Suprapubic skin (tissue), 4 donors: ENCODE results near the gene ARMH1. TPM values are rescaled to one million over a fixed set of nuclear protein-coding genes. Genes with fewer than 3 reads are reported as not detected.

Experiments
- DNase-seq, 2 donors: peaks; one replicate each; pipeline ENCODE4 v3.0.0-alpha.2; 2019; ENCODE audit warnings: low spot score in 2 of 2
- H3K27ac ChIP-seq: fragments of 200-600 bp; sonication (generic); one replicate; pipeline ENCODE4 v1.5.1; 2019
- H3K27me3 ChIP-seq: fragments of 200-600 bp; sonication (generic); one replicate; pipeline ENCODE4 v1.5.1; 2019
- H3K36me3 ChIP-seq: fragments of 200-600 bp; sonication (generic); one replicate; pipeline ENCODE4 v1.5.1; 2019
- H3K4me1 ChIP-seq: fragments of 200-600 bp; sonication (generic); one replicate; pipeline ENCODE4 v1.5.1; 2019
- H3K4me3 ChIP-seq: fragments of 200-600 bp; sonication (generic); one replicate; pipeline ENCODE4 v1.5.1; 2019; ENCODE audit warnings: mild to moderate bottlenecking
- H3K9me3 ChIP-seq: fragments of 200-600 bp; sonication (generic); one replicate; pipeline ENCODE4 v1.5.1; 2019
- EP300 ChIP-seq: sonication (generic); formaldehyde crosslinking; IDR thresholded peaks from one replicate; pipeline ENCODE4 v1.6.1; 2017; ENCODE audit warnings: antibody characterized with exemption
- POLR2A ChIP-seq, 2 donors: fragments of 450-650 bp; IDR thresholded peaks; one replicate each; pipeline ENCODE4 v1.6.1; 2017; ENCODE audit warnings: antibody characterized with exemption in 2 of 2, mild to moderate bottlenecking in 2 of 2, moderate library complexity in 2 of 2
- POLR2AphosphoS5 ChIP-seq, 3 donors: sonication (generic); formaldehyde crosslinking; IDR thresholded peaks; one replicate each; pipeline ENCODE4 v1.6.1; 2017; ENCODE audit warnings: antibody characterized with exemption in 3 of 3
- WGBS: methylation state at CpG from one replicate; pipeline ENCODE4 v1.1.5; 2018; 5-methylcytosine and 5-hydroxymethylcytosine counted together
- total RNA-seq, 4 donors: library from RNA; depleted of rRNA; stranded (reverse); fragments of >200 nt; gene quantifications; one replicate each; pipeline ENCODE4 v1.1.0, GENCODE V29; 2016
- TF ChIP-seq, protein P1 (sequence below), 2 donors: fragments of 200-600 bp in 1 of 2; fragments of 450-650 bp in 1 of 2; sonication (generic) in 1 of 2; IDR thresholded peaks; one replicate each; pipeline ENCODE4 v1.5.1; 2016 to 2019; ENCODE audit warnings: antibody characterized with exemption in 2 of 2, mild to moderate bottlenecking in 1 of 2, moderate library complexity in 1 of 2

The ARMH1 gene
- total RNA-seq, 4 donors from 2014 or later, result 0.80 to 5.0 (median 1.4) TPM

DNA sequence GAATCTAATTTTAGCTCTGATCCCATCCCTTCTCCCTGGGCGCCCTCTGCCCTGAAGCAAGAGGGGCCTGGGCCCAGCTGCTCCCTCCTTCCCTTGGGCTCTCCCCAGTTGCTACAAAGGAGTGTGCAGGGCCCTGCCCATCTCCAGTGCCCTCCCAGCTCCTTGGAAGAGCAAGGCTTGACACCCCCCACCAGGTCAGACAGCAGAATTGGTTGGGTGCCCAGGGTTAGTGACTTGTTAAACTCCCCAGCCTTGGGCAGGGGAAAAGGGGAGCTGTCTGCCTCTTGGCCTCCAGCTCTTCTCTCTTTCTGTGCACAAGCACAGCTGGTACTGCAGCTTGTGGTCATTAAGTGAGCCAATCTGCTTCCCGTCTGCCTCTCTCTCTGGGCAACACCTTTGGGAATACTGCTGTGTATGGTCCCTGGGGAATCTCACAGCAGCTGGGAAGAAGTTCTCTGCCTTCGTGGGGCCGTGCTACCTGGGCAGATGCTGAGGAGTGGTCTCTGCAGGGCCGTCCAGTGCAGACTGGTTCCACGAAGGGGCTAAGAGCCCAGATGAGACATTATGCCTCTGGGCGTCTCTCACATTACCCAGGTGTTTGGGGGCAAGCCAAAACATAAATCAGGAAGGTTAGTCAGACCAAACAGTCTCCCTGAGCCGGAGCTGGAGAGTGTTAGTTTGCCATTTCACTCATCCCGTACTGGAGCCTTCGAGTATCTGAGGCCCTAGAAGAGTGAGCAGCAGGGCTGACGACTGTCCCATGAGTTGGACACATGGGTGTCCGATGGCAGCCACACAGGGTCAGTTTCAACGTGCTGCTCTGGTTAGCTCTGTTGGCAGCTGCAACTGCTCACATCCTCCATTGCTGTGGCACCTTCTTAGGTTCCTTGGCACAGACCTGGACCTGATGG lies 37.6 kb upstream of the ARMH1 start:
- TF ChIP-seq EP300 (no peak), POLR2AphosphoS5 (IDR thresholded peaks at IDR 0.05) (no peak), POLR2A (IDR thresholded peaks at IDR 0.05) (no peak)
- TF ChIP-seq, protein P1, sequence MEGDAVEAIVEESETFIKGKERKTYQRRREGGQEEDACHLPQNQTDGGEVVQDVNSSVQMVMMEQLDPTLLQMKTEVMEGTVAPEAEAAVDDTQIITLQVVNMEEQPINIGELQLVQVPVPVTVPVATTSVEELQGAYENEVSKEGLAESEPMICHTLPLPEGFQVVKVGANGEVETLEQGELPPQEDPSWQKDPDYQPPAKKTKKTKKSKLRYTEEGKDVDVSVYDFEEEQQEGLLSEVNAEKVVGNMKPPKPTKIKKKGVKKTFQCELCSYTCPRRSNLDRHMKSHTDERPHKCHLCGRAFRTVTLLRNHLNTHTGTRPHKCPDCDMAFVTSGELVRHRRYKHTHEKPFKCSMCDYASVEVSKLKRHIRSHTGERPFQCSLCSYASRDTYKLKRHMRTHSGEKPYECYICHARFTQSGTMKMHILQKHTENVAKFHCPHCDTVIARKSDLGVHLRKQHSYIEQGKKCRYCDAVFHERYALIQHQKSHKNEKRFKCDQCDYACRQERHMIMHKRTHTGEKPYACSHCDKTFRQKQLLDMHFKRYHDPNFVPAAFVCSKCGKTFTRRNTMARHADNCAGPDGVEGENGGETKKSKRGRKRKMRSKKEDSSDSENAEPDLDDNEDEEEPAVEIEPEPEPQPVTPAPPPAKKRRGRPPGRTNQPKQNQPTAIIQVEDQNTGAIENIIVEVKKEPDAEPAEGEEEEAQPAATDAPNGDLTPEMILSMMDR (IDR thresholded peaks at IDR 0.05), result no peak
- 74% methylated on average over 10 of the region's 13 CpGs for WGBS
- no peaks in the 10 kb centered on the region for H3K9me3 ChIP-seq
- DNase-seq, result no peak
- H3K4me1 ChIP-seq, result peaks cover 23% of the 10 kb centered on the region
- H3K27ac ChIP-seq, result no peak overlapping the region
- H3K4me3 ChIP-seq, result no peak overlapping the region
- no peaks in the 10 kb centered on the region for H3K27me3 ChIP-seq
- peaks cover 77% of the 10 kb centered on the region for H3K36me3 ChIP-seq

DNA sequence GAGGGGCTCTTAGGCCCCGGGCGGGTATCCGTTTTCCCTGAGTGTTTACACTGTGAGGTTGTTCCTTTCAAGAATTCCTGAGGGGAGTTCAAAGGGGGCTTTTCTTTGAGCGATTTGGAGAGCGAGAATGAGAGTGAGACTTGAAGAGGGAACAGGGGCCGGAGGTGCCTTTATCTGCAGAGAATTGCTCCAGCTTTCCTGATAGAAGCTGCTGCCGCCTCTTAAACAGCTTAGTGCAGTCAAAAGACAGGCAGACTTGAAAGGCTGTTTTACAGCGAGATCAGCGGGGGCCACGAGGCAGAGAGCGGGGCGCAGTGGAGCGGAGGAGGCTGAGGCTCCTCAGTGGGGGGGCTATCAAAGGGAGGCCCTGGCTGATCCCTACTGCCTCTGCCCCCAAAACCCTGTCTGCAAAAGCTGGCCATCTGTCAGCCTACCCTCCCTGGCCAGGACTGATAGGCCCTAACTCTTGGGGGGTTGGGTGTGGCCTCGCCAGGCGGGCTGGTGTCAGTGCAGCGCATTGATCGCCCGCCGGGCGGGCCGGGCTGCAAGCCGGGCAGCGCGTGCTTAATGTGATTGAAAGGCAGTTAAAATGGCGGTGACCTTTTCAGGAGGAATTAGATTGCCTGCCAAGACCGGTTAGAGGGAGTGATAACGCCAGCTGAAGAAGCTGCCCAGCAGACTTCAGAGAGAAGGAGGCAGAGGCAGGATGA lies 36.7 kb upstream of the ARMH1 start:
- Histone ChIP-seq H3K4me3 (no peak overlapping the region), H3K9me3 (no peaks in the 10 kb centered on the region), H3K27ac (no peak overlapping the region), H3K36me3 (peaks cover 86% of the 10 kb centered on the region), H3K4me1 (peaks cover 19% of the 10 kb centered on the region), H3K27me3 (no peaks in the 10 kb centered on the region)
- 88% methylated on average over 27 of the region's 27 CpGs for WGBS
- DNase-seq, result no peak
- TF ChIP-seq EP300, result no peak
- TF ChIP-seq POLR2AphosphoS5 (IDR thresholded peaks at IDR 0.05), result no peak

DNA sequence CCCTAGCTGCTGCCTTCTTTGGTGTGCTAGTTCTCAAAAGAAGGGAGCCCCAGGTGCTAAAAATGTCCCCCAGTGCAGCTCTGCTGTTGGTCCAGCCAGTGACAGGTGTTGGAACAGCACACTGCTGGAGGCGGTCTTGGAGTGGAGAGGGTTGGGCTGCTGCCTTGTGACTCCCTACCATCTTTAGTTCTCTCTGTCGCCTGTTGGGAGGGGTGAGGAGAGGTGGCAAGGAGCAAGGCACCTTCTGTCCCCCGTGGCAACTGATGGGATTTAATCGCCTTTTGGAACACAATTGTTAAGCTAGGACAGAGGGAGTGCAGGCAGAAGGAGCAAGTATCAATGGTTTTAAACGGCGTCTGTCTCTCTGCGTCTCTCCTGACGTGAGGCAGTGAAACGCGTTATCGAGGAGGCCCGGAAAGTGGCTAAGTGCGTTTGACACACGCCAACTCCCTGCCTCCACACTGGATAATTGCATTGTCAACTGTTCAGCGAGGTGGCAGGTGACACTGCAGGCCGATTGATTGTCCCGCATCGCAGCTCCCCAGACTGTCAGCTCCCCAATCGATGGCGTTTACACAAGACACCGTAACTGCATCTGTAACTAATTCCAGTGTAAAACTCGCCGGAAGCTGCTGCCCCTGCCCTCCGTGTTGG lies 34.2 kb upstream of the ARMH1 start:
- H3K4me3 ChIP-seq, result no peak overlapping the region
- TF ChIP-seq EP300 (no peak), POLR2AphosphoS5 (IDR thresholded peaks at IDR 0.05) (no peak), POLR2A (IDR thresholded peaks at IDR 0.05) (no peak)
- TF ChIP-seq, protein P1 (IDR thresholded peaks at IDR 0.05), result no peak
- H3K4me1 ChIP-seq, result peaks cover 21% of the 10 kb centered on the region
- no peak for DNase-seq
- H3K36me3 ChIP-seq, result peaks cover 100% of the 10 kb centered on the region
- no peaks in the 10 kb centered on the region for H3K27me3 ChIP-seq
- no peak overlapping the region for H3K27ac ChIP-seq
- 85% methylated on average over 23 of the region's 24 CpGs for WGBS
- H3K9me3 ChIP-seq, result no peaks in the 10 kb centered on the region

- 85% methylated on average over 12 of the region's 12 CpGs for WGBS
- Histone ChIP-seq H3K4me3 (no peak overlapping the region), H3K4me1 (peaks cover 29% of the 10 kb centered on the region), H3K36me3 (peaks cover 100% of the 10 kb centered on the region), H3K27me3 (no peaks in the 10 kb centered on the region), H3K9me3 (no peaks in the 10 kb centered on the region), H3K27ac (no peak overlapping the region)
- DNase-seq, result no peak
- no peak for TF ChIP-seq POLR2A (IDR thresholded peaks at IDR 0.05)
- no peak for TF ChIP-seq POLR2AphosphoS5 (IDR thresholded peaks at IDR 0.05)
These were observed 33.1 kb upstream of the ARMH1 start for GRCh38 chr1:44641126-44642102.

GRCh38 chr1:44642255-44642654 lies 32.3 kb upstream of the ARMH1 start:
- 97% methylated on average over 2 of the region's 2 CpGs for WGBS
- Histone ChIP-seq H3K27me3 (no peaks in the 10 kb centered on the region), H3K9me3 (no peaks in the 10 kb centered on the region), H3K27ac (no peak overlapping the region), H3K36me3 (peaks cover 99% of the 10 kb centered on the region), H3K4me3 (no peak overlapping the region), H3K4me1 (peaks cover 27% of the 10 kb centered on the region)
- TF ChIP-seq, protein P1 (IDR thresholded peaks at IDR 0.05), result no peak
- no peak for TF ChIP-seq POLR2AphosphoS5 (IDR thresholded peaks at IDR 0.05)
- TF ChIP-seq EP300, result no peak
- no peak for TF ChIP-seq POLR2A (IDR thresholded peaks at IDR 0.05)
- no peak for DNase-seq
